ENCODE results near the gene DNAJC17. TPM values are rescaled to one million over a fixed set of nuclear protein-coding genes. Genes with fewer than 3 reads are reported as not detected.

The DNAJC17 gene
- total and polyA plus RNA-seq, 8 donors = 12.2 to 57.6 (median 15.8) TPM

DNA sequence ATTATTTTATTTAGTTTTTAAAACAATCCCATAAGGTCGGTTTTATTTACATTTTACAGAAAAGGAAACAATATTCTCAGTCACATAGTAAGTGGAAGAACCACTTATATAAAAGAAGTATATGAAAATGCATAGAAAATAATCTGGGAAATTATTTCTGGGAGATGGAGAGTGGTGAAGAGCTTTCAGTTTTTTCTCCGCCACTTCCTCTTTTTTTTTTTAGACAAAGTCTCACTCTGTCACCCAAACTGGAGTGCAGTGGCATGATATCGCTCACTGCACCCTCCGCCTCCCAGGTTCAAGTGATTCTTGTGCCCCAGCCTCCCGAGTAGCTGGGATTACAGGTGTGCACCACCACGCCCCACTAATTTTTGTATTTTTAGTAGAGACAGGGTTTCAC lies 91.1 kb downstream of the DNAJC17 start:
- Histone ChIP-seq H3K9me3 (no peaks in the 10 kb centered on the region), H3K27ac (no peak overlapping the region), H3K4me3 (no peak overlapping the region), H3K36me3 (no peaks in the 10 kb centered on the region), H3K27me3 (no peaks in the 10 kb centered on the region), H3K4me1 (no peaks in the 10 kb centered on the region)
- no peak for ATAC-seq
- WGBS, 2 donors = 89 to 94% methylated on average over 6 of the region's 6 CpGs
- intact Hi-C loops (cut with DNase I) = no loop called here
- TF ChIP-seq, protein P1, sequence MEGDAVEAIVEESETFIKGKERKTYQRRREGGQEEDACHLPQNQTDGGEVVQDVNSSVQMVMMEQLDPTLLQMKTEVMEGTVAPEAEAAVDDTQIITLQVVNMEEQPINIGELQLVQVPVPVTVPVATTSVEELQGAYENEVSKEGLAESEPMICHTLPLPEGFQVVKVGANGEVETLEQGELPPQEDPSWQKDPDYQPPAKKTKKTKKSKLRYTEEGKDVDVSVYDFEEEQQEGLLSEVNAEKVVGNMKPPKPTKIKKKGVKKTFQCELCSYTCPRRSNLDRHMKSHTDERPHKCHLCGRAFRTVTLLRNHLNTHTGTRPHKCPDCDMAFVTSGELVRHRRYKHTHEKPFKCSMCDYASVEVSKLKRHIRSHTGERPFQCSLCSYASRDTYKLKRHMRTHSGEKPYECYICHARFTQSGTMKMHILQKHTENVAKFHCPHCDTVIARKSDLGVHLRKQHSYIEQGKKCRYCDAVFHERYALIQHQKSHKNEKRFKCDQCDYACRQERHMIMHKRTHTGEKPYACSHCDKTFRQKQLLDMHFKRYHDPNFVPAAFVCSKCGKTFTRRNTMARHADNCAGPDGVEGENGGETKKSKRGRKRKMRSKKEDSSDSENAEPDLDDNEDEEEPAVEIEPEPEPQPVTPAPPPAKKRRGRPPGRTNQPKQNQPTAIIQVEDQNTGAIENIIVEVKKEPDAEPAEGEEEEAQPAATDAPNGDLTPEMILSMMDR (IDR thresholded peaks at IDR 0.05) = no peak
- FAIRE-seq = no peak
- no peak for DNase-seq

Other genes starting within 250 kb of the DNAJC17 start
- 10 to 100 TPM; 13.5 to 22.6 (median 16.1) TPM for gene CCDC32, start 242.4 kb downstream of the DNAJC17 start, total RNA-seq
- 10 to 100 TPM; 14.3 to 20.8 TPM for gene CCDC32, start 242.4 kb downstream of the DNAJC17 start, polyA plus RNA-seq
- gene RPUSD2, start 238.2 kb downstream of the DNAJC17 start, total RNA-seq = 1 to 10 TPM; 1.9 to 4.3 (median 3.1) TPM
- gene RPUSD2, start 238.2 kb downstream of the DNAJC17 start, polyA plus RNA-seq = 1 to 10 TPM; 4.4 to 9.7 TPM
- gene KNL1, start 213.2 kb downstream of the DNAJC17 start, total RNA-seq = under 1 TPM; 0.04 to 0.90 (median 0.35) TPM
- under 1 TPM; 0.02 to 0.11 TPM for gene KNL1, start 213.2 kb downstream of the DNAJC17 start, polyA plus RNA-seq
- gene RAD51, start 112.3 kb downstream of the DNAJC17 start, total RNA-seq = 1 to 10 TPM in 1 of 6 donors, under 1 TPM in 5; 0.19 to 1.3 (median 0.58) TPM
- gene RAD51, start 112.3 kb downstream of the DNAJC17 start, polyA plus RNA-seq = under 1 TPM; 0.15 to 0.42 TPM
- gene RMDN3, start 52.2 kb downstream of the DNAJC17 start, total RNA-seq = 10 to 100 TPM; 16.6 to 21.2 (median 17.2) TPM
- 10 to 100 TPM; 11.9 to 21.3 TPM for gene RMDN3, start 52.2 kb downstream of the DNAJC17 start, polyA plus RNA-seq
- gene GCHFR, start 43.4 kb downstream of the DNAJC17 start, total RNA-seq = 10 to 100 TPM in 1 of 6 donors, 1 to 10 TPM in 5; 4.9 to 10.8 (median 7.4) TPM
- gene GCHFR, start 43.4 kb downstream of the DNAJC17 start, polyA plus RNA-seq = 10 to 100 TPM; 13.8 to 21.4 TPM
- under 1 TPM in 5 of 6 donors, not detected in 1; 0.06 to 0.23 (median 0.12) TPM for gene C15orf62, start 37.5 kb downstream of the DNAJC17 start, total RNA-seq
- gene C15orf62, start 37.5 kb downstream of the DNAJC17 start, polyA plus RNA-seq = under 1 TPM; 0.16 to 0.46 TPM
- 10 to 100 TPM in 2 of 6 donors, 1 to 10 TPM in 4; 7.4 to 14.4 (median 8.2) TPM for gene ZFYVE19, start 384 bp downstream of the DNAJC17 start, total RNA-seq
- gene ZFYVE19, start 384 bp downstream of the DNAJC17 start, polyA plus RNA-seq = 10 to 100 TPM; 19.0 to 27.3 TPM
- gene PPP1R14D, start 21.2 kb upstream of the DNAJC17 start, total RNA-seq = under 1 TPM in 2 of 6 donors, not detected in 4; 0.23 to 0.37 TPM
- 1 to 10 TPM in 1 of 2 donors, under 1 TPM in 1; 0.72 to 2.6 TPM for gene PPP1R14D, start 21.2 kb upstream of the DNAJC17 start, polyA plus RNA-seq
- gene SPINT1, start 36.6 kb upstream of the DNAJC17 start, total RNA-seq = 100 to 1,000 TPM in 1 of 6 donors, 10 to 100 TPM in 5; 39.6 to 123 (median 51.1) TPM
- 10 to 100 TPM; 39.3 to 67.1 TPM for gene SPINT1, start 36.6 kb upstream of the DNAJC17 start, polyA plus RNA-seq
- gene RHOV, start 66.8 kb upstream of the DNAJC17 start, total RNA-seq = 10 to 100 TPM in 4 of 6 donors, 1 to 10 TPM in 2; 3.5 to 19.8 (median 10.9) TPM
- 10 to 100 TPM in 1 of 2 donors, 1 to 10 TPM in 1; 8.1 to 11.9 TPM for gene RHOV, start 66.8 kb upstream of the DNAJC17 start, polyA plus RNA-seq
- 10 to 100 TPM in 1 of 6 donors, 1 to 10 TPM in 5; 4.4 to 12.5 (median 6.5) TPM for gene VPS18, start 87.0 kb upstream of the DNAJC17 start, total RNA-seq
- gene VPS18, start 87.0 kb upstream of the DNAJC17 start, polyA plus RNA-seq = 1 to 10 TPM; 6.8 to 9.4 TPM
- gene DLL4, start 121.9 kb upstream of the DNAJC17 start, total RNA-seq = 1 to 10 TPM; 1.3 to 4.5 (median 1.9) TPM
- gene DLL4, start 121.9 kb upstream of the DNAJC17 start, polyA plus RNA-seq = 1 to 10 TPM; 2.6 to 4.8 TPM
- 10 to 100 TPM in 1 of 6 donors, 1 to 10 TPM in 4, under 1 TPM in 1; 0.40 to 90.5 (median 2.2) TPM for gene CHAC1, start 146.0 kb upstream of the DNAJC17 start, total RNA-seq
- 1 to 10 TPM; 2.5 to 6.1 TPM for gene CHAC1, start 146.0 kb upstream of the DNAJC17 start, polyA plus RNA-seq

All from pancreas (tissue), 10 donors.